DOHH2 (cell line): ENCODE results near the gene P2RY1.

ENCODE experiments used
- H3F3A ChIP-seq: fragments of 200-600 bp; sonication (generic), shearing (Covaris generic); 2 replicates; pipeline ENCODE4 v1.6.0; 2016; ENCODE audit warnings: antibody characterized with exemption, mild to moderate bottlenecking; ENCODE audit not compliant: control insufficient read depth, insufficient read depth
- H3K27ac ChIP-seq: fragments of 200-600 bp; sonication (generic); 2 replicates; pipeline ENCODE4 v1.5.1; 2014; ENCODE audit warnings: low read depth, mild to moderate bottlenecking, low read length, moderate library complexity
- H3K27me3 ChIP-seq: fragments of 200-600 bp; sonication (generic); 2 replicates; pipeline ENCODE4 v1.6.1; 2014; ENCODE audit warnings: mild to moderate bottlenecking, low read length, mixed read lengths; ENCODE audit not compliant: control insufficient read depth
- H3K36me3 ChIP-seq: fragments of 200-600 bp; sonication (generic); 2 replicates; pipeline ENCODE4 v1.6.1; 2014; ENCODE audit warnings: mild to moderate bottlenecking, low read length, moderate library complexity, mixed read lengths; ENCODE audit not compliant: control insufficient read depth
- H3K4me1 ChIP-seq: fragments of 200-600 bp; sonication (generic); 2 replicates; pipeline ENCODE4 v1.6.1; 2014; ENCODE audit warnings: mild to moderate bottlenecking, low read length, mixed read lengths; ENCODE audit not compliant: control insufficient read depth
- H3K4me2 ChIP-seq: fragments of 200-600 bp; sonication (generic); 2 replicates; pipeline ENCODE4 v1.6.0; 2014; ENCODE audit warnings: mild to moderate bottlenecking, low read length, moderate library complexity
- H3K4me3 ChIP-seq: fragments of 200-600 bp; sonication (generic); 2 replicates; pipeline ENCODE4 v1.5.1; 2014; ENCODE audit warnings: mild to moderate bottlenecking, low read length, mixed read lengths
- H3K79me2 ChIP-seq: fragments of 200-600 bp; sonication (generic); 2 replicates; pipeline ENCODE4 v1.6.1; 2014; ENCODE audit warnings: mild to moderate bottlenecking, low read length, mixed read lengths; ENCODE audit not compliant: control insufficient read depth
- H3K9me2 ChIP-seq: fragments of 200-600 bp; sonication (generic); replicated peaks from 2 replicates; pipeline ENCODE4 v1.6.1; 2014; ENCODE audit warnings: mild to moderate bottlenecking, low read length, mixed read lengths; ENCODE audit not compliant: control insufficient read depth
- H3K9me3 ChIP-seq: fragments of 200-600 bp; sonication (generic); 2 replicates; pipeline ENCODE4 v1.6.1; 2014; ENCODE audit warnings: antibody characterized with exemption, low read length, mixed read lengths; ENCODE audit not compliant: control insufficient read depth, insufficient read depth
- H4K20me1 ChIP-seq: fragments of 200-600 bp; sonication (generic); 2 replicates; pipeline ENCODE4 v1.6.0; 2014; ENCODE audit warnings: low read depth, mild to moderate bottlenecking, antibody characterized with exemption, low read length, moderate library complexity; ENCODE audit not compliant: control insufficient read depth, insufficient read depth
- CTCF ChIP-seq: fragments of 200-600 bp; sonication (generic); IDR thresholded peaks from one replicate; pipeline ENCODE4 v1.5.1; 2014; ENCODE audit warnings: antibody characterized with exemption, mild to moderate bottlenecking, low read depth, low read length; ENCODE audit not compliant: poor library complexity, severe bottlenecking
- EZH2phosphoT487 ChIP-seq: fragments of 200-600 bp; sonication (generic); IDR thresholded peaks from 2 replicates; pipeline ENCODE4 v1.6.1; 2017; ENCODE audit warnings: borderline replicate concordance, mild to moderate bottlenecking, antibody characterized with exemption, low read length, moderate library complexity, mixed read lengths

Gene P2RY1

DNA sequence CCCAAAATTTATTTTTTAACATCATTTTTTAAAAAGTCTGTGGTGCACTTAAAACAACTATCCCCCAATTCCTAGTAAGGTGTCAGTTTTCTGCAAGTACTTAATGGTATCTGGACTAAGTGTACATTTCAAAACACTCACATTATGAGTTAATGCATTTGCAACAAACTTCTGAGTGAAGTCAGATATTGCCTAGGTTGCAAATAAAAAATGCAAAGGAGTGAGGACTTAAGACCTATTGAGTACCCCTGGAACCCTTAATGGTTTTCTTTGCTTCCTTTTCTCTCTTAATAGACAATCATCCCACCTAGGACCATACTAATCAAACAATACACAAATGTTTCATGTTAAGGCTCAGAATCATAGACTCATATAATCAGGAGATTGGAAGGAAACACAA is 1.8 kb upstream of the P2RY1 start:
- Histone ChIP-seq H3K9me2 (no peaks in the 10 kb centered on the region), H4K20me1 (no peaks in the 10 kb centered on the region), H3K36me3 (no peaks in the 10 kb centered on the region), H3F3A (no peaks in the 10 kb centered on the region), H3K27me3 (no peaks in the 10 kb centered on the region), H3K4me1 (no peaks in the 10 kb centered on the region), H3K9me3 (no peaks in the 10 kb centered on the region), H3K4me2 (no peak overlapping the region), H3K27ac (no peak overlapping the region), H3K4me3 (no peak overlapping the region), H3K79me2 (no peaks in the 10 kb centered on the region)
- TF ChIP-seq CTCF = no peak
- no peak for TF ChIP-seq EZH2phosphoT487

- Histone ChIP-seq H3K4me2 (no peak overlapping the region), H3F3A (no peaks in the 10 kb centered on the region), H4K20me1 (no peaks in the 10 kb centered on the region), H3K27ac (no peak overlapping the region), H3K27me3 (no peaks in the 10 kb centered on the region), H3K79me2 (no peaks in the 10 kb centered on the region), H3K4me1 (no peaks in the 10 kb centered on the region), H3K4me3 (no peak overlapping the region), H3K9me2 (no peaks in the 10 kb centered on the region), H3K36me3 (no peaks in the 10 kb centered on the region), H3K9me3 (no peaks in the 10 kb centered on the region)
- TF ChIP-seq CTCF (no peak), EZH2phosphoT487 (no peak)
These were observed 648 bp upstream of the P2RY1 start for GRCh38 chr3:152834191-152834775.

GRCh38 chr3:152835601-152836102 is 721 bp downstream of the P2RY1 start:
- H3K79me2 ChIP-seq = no peaks in the 10 kb centered on the region
- no peaks in the 10 kb centered on the region for H3F3A ChIP-seq
- TF ChIP-seq CTCF = no peak
- no peak for TF ChIP-seq EZH2phosphoT487
- H3K4me2 ChIP-seq = no peak overlapping the region
- no peaks in the 10 kb centered on the region for H3K27me3 ChIP-seq
- H3K4me1 ChIP-seq = no peaks in the 10 kb centered on the region
- no peaks in the 10 kb centered on the region for H3K9me2 ChIP-seq
- no peaks in the 10 kb centered on the region for H3K36me3 ChIP-seq
- no peak overlapping the region for H3K4me3 ChIP-seq
- no peaks in the 10 kb centered on the region for H3K9me3 ChIP-seq
- H3K27ac ChIP-seq = no peak overlapping the region
- no peaks in the 10 kb centered on the region for H4K20me1 ChIP-seq

DNA sequence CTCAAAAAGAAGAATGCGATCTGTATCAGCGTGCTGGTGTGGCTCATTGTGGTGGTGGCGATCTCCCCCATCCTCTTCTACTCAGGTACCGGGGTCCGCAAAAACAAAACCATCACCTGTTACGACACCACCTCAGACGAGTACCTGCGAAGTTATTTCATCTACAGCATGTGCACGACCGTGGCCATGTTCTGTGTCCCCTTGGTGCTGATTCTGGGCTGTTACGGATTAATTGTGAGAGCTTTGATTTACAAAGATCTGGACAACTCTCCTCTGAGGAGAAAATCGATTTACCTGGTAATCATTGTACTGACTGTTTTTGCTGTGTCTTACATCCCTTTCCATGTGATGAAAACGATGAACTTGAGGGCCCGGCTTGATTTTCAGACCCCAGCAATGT is 1.3 kb downstream of the P2RY1 start:
- Histone ChIP-seq H3K27ac (no peak overlapping the region), H3K9me3 (no peaks in the 10 kb centered on the region), H3K9me2 (no peaks in the 10 kb centered on the region), H4K20me1 (no peaks in the 10 kb centered on the region), H3K4me2 (no peak overlapping the region), H3K79me2 (no peaks in the 10 kb centered on the region), H3K4me3 (no peak overlapping the region), H3K27me3 (no peaks in the 10 kb centered on the region), H3K36me3 (no peaks in the 10 kb centered on the region), H3K4me1 (no peaks in the 10 kb centered on the region), H3F3A (no peaks in the 10 kb centered on the region)
- TF ChIP-seq EZH2phosphoT487 (no peak), CTCF (no peak)
